Stimulated activated effector memory CD8-positive, alpha-beta T cell treated with anti-CD3 and anti-CD28 coated beads, Interleukin-12 subunit alpha, Interleukin-12 subunit beta, amount 100 ng/mL, for 72 hours (primary cell): ENCODE measurements around the gene FLT3.
A peak's percentile ranks its signal among the peaks of the same experiment; 100 is the strongest.

Experiments used
- ATAC-seq: fragments of 150-1000 bp; cut with Tn5 transposase; 2 replicates; pipeline ENCODE4 v1.10.0; 2021
- DNase-seq, 2 donors: peaks; one replicate each; pipeline ENCODE4 v3.0.0; 2021 to 2022; ENCODE audit warnings: low spot score in 2 of 2
- H3K27ac Mint-ChIP-seq: one replicate; pipeline ENCODE4 v1.8.0; 2022; ENCODE audit warnings: mild to moderate bottlenecking, mixed read lengths
- H3K36me3 Mint-ChIP-seq: one replicate; pipeline ENCODE4 v1.8.0; 2022; ENCODE audit warnings: mild to moderate bottlenecking, mixed read lengths
- H3K4me1 Mint-ChIP-seq: one replicate; pipeline ENCODE4 v1.8.0; 2022; ENCODE audit warnings: mixed read lengths
- H3K4me3 Mint-ChIP-seq: one replicate; pipeline ENCODE4 v1.8.0; 2022; ENCODE audit warnings: mild to moderate bottlenecking, mixed read lengths
- H3K9me3 Mint-ChIP-seq: one replicate; pipeline ENCODE4 v1.8.0; 2022; ENCODE audit warnings: mixed read lengths

The FLT3 gene

GRCh38 chr13:27959976-27960361 lies 140.4 kb downstream of the FLT3 start:
- no peak for DNase-seq
- Mint-ChIP-seq H3K4me1 (peaks cover 10% of the 10 kb centered on the region), H3K36me3 (no peaks in the 10 kb centered on the region), H3K9me3 (no peaks in the 10 kb centered on the region), H3K27ac (no peak overlapping the region), H3K4me3 (peak overlapping the region; percentile 47)
- no peak for ATAC-seq

GRCh38 chr13:27956576-27957300 lies 143.6 kb downstream of the FLT3 start:
- Mint-ChIP-seq H3K4me3 (no peak overlapping the region), H3K27ac (no peak overlapping the region), H3K9me3 (no peaks in the 10 kb centered on the region), H3K4me1 (peaks cover 13% of the 10 kb centered on the region), H3K36me3 (peaks cover 6% of the 10 kb centered on the region)
- ATAC-seq (no peak), DNase-seq (no peak)

- Mint-ChIP-seq H3K9me3 (no peaks in the 10 kb centered on the region), H3K4me1 (peaks cover 8% of the 10 kb centered on the region), H3K36me3 (peaks cover 6% of the 10 kb centered on the region), H3K4me3 (no peak overlapping the region), H3K27ac (no peak overlapping the region)
- ATAC-seq: no peak
- DNase-seq: no peak
These were observed 145.3 kb downstream of the FLT3 start for GRCh38 chr13:27955014-27955591.

GRCh38 chr13:27954406-27954851 lies 145.9 kb downstream of the FLT3 start:
- H3K36me3 Mint-ChIP-seq: peaks cover 6% of the 10 kb centered on the region
- peaks cover 8% of the 10 kb centered on the region for H3K4me1 Mint-ChIP-seq
- DNase-seq (no peak), ATAC-seq (peak; percentile 56)
- H3K9me3 Mint-ChIP-seq: no peaks in the 10 kb centered on the region
- peak overlapping the region; percentile 66 for H3K4me3 Mint-ChIP-seq
- H3K27ac Mint-ChIP-seq: no peak overlapping the region

GRCh38 chr13:27953676-27954405 lies 146.5 kb downstream of the FLT3 start:
- Mint-ChIP-seq H3K9me3 (no peaks in the 10 kb centered on the region), H3K36me3 (peaks cover 6% of the 10 kb centered on the region), H3K27ac (no peak overlapping the region), H3K4me3 (peak overlapping the region; percentile 66), H3K4me1 (peaks cover 8% of the 10 kb centered on the region)
- peak; percentile 73 to 83 for DNase-seq
- ATAC-seq: peak; percentile 96
